GM21825 (cell line): ENCODE results near the gene MICALL2.

Source experiments
- ATAC-seq: cut with Tn5 transposase; IDR thresholded peaks from one replicate; pipeline ENCODE4 v1.9.1; 2021; ENCODE audit warnings: mild to moderate bottlenecking, moderate library complexity; ENCODE audit not compliant: unreplicated experiment

The MICALL2 gene

GRCh38 chr7:1397491-1398327 lies 61.6 kb downstream of the MICALL2 start:
- ATAC-seq, result no peak

DNA sequence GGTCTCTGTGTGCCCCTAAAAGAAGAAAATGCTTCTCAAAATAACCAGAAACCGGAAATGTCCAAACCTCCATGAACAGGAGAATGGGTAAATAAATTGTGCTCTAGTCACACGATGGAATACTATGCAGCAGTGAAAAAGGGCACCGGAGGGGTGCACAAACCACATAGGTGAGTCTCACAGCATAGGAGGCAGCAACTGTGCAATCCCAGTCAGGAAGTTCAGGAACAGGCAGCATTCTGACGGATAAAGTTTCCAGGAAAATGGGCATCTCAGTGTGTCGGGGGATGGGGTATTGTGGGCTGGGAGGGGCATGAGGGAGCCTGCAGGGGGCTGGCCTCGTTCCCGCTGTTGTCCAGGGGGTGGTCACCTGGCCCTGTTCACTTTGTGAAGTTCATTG lies 63.1 kb downstream of the MICALL2 start:
- no peak for ATAC-seq

GRCh38 chr7:1395211-1396070 lies 63.8 kb downstream of the MICALL2 start:
- no peak for ATAC-seq

DNA sequence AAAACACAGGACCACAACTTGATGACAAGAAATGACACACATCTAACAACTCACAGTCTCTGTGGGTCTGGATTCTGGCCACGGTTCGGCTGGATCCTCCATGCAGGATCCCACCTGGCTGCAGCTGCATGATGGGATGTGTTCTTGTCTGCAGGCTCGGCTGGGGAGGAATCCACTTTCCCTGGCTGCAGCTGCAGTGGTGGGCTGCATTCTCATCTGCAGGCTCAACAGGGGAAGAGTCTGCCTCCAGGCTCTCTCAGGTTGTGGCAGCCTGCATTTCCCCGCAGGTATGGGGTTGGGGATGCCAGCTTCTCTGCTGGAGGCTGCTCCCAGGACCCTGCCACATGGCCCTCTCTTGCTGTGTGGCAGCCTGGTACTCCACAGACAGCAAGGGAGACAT lies 64.9 kb downstream of the MICALL2 start:
- no peak for ATAC-seq

- ATAC-seq, result no peak
These were observed 65.8 kb downstream of the MICALL2 start for GRCh38 chr7:1393421-1393820.

DNA sequence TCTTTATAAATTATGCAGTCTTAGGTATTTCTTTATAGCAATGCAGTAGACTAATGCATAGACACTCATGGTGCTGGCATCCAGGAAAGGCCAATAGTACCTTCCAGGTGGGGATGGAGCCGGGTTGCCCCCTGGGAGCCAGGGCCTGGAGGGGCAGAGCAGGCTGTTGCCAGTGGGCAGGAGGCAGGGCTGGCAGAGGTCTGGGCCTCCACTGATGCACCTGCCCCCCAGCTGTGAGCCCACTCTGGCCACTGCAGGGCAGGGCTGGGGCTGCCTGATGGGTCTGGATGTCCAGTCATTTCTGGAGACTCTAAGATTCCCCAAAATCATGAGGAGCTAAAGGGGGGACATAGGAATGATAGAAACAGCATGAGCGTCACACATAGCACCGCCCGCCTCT lies 66.7 kb downstream of the MICALL2 start:
- ATAC-seq, result no peak

- ATAC-seq, result no peak
These were observed 67.8 kb downstream of the MICALL2 start for GRCh38 chr7:1391449-1391848.

- ATAC-seq, result no peak
These were observed 70.5 kb downstream of the MICALL2 start for GRCh38 chr7:1388703-1389335.

GRCh38 chr7:1388021-1388702 lies 71.1 kb downstream of the MICALL2 start:
- no peak for ATAC-seq

GRCh38 chr7:1387261-1387660 lies 72.0 kb downstream of the MICALL2 start:
- no peak for ATAC-seq

DNA sequence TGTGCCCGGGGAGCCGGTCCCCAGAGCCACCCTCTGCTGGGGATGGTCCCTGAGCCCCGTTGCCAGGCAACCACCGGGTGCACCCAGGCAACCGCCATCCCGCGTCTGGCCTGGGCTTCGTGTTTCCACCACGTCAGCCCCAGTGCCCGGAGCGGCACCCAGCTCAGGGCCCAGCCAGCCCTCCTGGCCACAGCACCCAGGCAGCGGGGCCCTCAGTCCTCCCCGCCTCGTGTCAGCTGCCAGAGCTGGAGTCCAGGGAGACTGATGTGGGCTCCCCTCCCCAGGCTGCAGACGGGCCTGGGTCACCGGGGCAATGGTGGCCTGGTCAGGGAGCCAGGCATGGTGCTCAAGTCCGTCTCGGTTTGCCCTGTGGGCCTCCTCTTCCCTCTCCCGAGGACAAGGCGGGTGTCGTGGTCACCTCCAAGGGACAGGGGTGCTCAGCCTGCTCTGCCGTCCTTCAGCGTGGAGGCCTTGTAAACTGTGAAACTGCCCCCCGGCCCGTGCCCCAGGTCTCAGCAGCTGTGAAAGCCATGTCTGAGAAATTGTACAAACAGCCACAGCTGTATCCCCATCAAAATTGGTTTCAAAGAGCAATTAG lies 72.5 kb downstream of the MICALL2 start:
- no peak for ATAC-seq

- ATAC-seq, result no peak
These were observed 73.3 kb downstream of the MICALL2 start for GRCh38 chr7:1385809-1386622.

GRCh38 chr7:1385086-1385808 lies 74.0 kb downstream of the MICALL2 start:
- no peak for ATAC-seq
